Vagina (tissue), 2 donors: ENCODE measurements around the gene DUSP28.

Experiments
- CTCF ChIP-seq, 3 experiments: fragments of 450-650 bp in 2 of 3; fragments of 200-600 bp in 1 of 3; sonication (generic) in 1 of 3; IDR thresholded peaks; one replicate each; pipeline ENCODE4 v1.5.1; 2017 to 2019; ENCODE audit warnings: antibody characterized with exemption in 3 of 3, mild to moderate bottlenecking in 2 of 3, moderate library complexity in 2 of 3
- POLR2AphosphoS5 ChIP-seq, 2 donors: sonication (generic); formaldehyde crosslinking; IDR thresholded peaks; one replicate each; pipeline ENCODE4 v1.9.0; 2017; ENCODE audit warnings: antibody characterized with exemption in 2 of 2, mild to moderate bottlenecking in 2 of 2, low read depth in 1 of 2; ENCODE audit not compliant: insufficient read depth in 1 of 2

GRCh38 chr2:240602266-240603050 lies 42.3 kb downstream of the DUSP28 start:
- TF ChIP-seq CTCF (IDR thresholded peaks at IDR 0.05): no peak
- TF ChIP-seq POLR2AphosphoS5 (IDR thresholded peaks at IDR 0.05; ENCODE audit: insufficient read depth in 1 of 2, low read depth in 1 of 2): no peak
